ENCODE measurements around the gene PPA2.

Gene PPA2

GRCh38 chr4:105389167-105389566 lies 84.7 kb downstream of the PPA2 start:
- DNase-seq (ENCODE audit: low spot score): no peak

GRCh38 chr4:105387466-105387865 lies 86.4 kb downstream of the PPA2 start:
- peak; percentile 6 for DNase-seq (ENCODE audit: low spot score)

GRCh38 chr4:105386012-105386411 lies 87.8 kb downstream of the PPA2 start:
- no peak for DNase-seq (ENCODE audit: low spot score)

DNA sequence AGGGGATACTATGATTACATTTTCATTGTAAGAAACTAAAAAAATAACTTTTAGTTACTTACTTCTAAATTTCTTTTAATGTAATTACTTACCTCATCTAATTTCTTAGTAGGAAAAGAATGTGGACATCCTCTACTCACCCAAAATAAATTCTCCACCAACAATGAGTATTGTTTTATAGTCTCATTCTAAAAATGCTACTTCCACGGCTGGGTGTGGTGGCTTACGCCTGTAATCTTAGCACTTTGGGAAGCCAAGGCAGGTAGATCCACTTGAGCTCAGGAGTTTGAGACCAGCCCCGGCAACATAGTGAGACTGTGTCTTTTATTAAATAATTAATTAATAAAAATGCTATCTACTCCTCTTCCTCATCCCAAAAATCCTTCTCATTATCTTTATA lies 99.8 kb downstream of the PPA2 start:
- DNase-seq (ENCODE audit: low spot score): no peak

DNA sequence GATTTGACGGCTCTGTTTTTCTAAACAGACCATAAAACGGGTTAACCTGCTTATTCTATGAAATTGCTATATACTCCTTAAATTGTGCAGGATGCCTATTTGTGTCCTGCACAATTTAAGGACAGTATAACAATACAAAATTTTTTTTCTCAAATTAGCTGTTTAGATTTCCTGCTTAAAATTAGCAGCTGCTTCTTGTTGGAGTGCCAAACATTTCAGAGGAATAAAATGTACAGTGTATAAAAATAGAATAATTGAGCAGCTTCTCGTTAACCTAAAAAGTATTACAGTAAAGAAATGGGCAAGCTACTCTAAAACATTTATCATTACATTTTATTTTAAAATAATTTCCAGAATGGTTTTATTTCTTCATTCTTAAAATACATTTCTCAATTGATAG lies 100.5 kb downstream of the PPA2 start:
- no peak for DNase-seq (ENCODE audit: low spot score)

DNA sequence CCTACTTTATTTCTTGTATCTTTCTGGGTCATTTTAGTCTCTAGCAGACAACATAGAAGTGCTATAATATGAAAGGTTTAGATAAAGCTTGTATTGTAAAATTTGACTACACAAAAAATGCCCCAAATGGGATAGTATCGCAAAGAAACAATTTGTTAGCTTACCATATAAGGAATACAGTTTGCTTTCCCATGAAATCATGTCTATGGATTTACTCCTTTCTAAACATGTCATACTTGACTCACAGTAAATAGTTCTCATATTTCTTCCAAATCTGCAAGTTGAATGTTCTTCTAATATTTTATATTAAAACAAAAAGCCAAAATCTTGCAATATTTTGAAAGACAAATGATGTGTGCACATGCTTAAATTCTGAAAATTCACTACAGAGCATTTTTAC lies 103.9 kb downstream of the PPA2 start:
- no peak for DNase-seq (ENCODE audit: low spot score)

DNA sequence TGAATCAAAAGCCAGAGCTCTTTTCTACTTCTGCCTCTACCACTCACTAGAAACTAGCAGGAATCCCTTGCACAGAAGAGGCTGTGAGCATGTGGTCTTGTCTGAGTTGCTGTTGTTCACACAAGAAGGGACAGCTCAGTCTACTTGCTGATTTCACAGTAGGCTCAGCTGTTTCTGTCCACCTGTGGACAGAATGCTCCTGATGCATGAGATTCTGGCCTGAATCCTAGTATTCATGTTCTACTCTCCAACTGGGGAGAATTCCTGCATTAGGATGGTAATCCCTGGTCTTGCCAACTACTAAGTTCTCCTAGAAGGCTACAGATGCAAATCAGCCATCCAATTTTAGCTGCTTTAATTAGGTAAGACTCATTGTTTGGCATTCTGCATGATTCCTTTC lies 112.8 kb downstream of the PPA2 start:
- no peak for DNase-seq (ENCODE audit: low spot score)

DNA sequence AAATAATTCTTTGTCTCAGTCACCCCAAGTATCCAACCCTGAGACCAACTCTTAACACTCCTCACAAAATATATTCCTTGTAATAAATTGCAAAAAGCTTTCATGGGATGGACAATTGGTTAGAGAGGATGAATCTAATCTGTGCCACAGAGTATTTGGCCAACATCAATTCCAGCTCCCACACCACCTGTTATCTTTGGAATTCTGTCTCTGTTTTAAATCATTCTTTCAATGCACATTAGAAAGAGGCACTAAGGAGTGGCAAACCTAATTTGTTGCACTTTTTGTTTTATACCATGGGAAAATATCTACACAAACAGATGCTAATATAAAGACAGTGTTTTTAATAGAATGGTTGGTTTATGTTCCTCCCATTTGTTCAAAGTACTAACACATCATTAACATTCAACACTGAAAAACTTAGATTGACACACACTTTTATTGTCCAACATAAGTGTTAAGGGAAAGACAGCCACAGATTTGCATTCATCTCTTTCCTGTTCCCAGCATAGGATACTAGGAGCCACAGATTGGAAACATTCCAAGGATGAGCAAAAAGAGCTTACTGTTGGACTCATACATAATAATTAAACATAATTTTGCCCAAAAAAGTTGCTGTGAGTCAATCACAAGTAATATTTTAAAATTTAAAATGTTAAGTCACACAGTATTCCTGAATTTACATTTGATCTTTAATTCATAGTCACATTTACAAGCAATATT lies 116.4 kb downstream of the PPA2 start:
- no peak for DNase-seq (ENCODE audit: low spot score)

- no peak for DNase-seq (ENCODE audit: low spot score)
These were observed 117.7 kb downstream of the PPA2 start for GRCh38 chr4:105356194-105356593.

DNA sequence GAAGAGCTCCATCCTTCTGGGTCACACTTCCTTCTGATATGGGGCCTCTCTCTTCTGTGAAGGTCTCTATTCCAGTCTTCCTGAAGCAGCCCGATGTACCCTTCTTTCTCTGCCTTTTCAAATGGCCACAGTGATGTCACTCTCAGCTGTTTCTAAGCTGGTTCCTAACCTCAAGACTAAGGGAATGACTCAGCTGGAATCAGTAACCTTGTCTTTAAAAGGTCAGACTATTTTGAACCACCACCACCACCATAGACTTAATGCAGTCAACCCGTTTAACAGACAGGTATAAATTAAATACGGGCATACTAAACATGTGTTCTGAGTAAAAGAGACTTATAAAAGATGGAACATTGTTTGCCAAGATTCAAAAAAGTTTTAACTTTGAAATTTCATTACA lies 121.0 kb downstream of the PPA2 start:
- DNase-seq (ENCODE audit: low spot score): no peak

GRCh38 chr4:105351861-105352260 lies 122.0 kb downstream of the PPA2 start:
- no peak for DNase-seq (ENCODE audit: low spot score)

DNA sequence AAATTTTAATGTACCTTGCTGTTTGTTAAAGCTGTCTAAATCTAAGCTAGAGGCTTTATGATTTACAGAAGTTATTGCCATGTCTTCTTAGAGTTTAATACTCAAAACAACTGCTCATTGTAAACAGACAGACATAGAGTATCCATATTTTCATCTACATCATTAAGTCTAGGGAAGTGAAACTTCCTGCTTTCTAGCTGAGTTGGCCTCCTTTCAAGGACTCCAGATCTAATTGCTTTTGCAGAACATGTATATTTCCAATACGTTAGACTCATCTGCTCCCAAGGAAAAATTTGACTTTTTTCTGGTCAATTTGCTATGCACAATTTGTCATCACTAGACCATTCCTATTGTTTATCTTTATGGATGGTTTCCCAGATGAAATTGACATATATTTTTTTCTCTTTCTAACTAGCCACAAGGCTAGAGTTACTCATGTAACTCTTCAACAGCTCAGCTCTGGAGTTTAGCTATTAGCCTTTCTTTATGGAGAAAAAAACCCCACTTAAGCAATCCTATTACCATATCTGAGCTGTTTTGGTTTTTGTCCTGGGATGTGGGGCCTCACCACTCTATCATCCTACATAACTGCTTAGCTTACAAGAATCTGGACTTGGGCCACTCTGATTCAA lies 122.9 kb downstream of the PPA2 start:
- DNase-seq (ENCODE audit: low spot score): no peak

DNA sequence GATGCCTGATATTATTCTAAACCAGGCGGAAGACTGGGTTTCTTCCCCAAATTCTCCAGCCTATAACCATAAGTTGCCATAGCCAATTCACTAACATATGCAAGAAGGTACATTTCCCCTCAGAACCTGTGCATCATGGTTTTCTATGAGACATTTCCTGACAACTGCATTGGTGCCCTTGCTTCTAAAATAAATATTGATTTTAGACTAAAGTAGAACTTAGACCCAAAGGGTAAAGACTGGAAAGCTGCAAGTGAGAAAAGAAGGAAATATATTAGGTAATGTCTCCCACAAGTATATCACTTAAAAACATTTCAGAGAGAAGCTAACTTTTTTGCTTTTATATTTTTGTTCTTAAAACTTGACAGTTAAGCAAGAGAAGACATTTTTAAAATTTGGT lies 125.1 kb downstream of the PPA2 start:
- DNase-seq (ENCODE audit: low spot score): no peak

DNA sequence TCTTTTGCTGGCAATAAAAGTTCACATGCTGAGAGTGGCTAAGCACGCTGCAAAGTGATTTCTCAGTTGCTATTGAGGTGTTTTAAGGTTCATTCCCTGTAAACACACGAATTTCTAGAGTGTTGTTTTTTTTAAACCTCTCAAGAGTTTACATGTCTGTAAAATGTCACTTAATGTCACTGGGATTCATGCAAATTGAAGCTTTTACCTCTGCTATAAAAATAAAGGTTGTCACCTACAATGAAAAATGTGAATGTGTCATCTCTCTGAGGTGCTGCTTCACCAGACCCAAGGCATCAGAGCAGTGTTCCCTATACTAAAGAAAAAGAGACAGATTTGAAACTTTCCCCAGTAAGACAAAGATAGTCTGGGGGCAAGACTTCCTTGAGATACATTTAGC lies 127.0 kb downstream of the PPA2 start:
- no peak for DNase-seq (ENCODE audit: low spot score)

DNA sequence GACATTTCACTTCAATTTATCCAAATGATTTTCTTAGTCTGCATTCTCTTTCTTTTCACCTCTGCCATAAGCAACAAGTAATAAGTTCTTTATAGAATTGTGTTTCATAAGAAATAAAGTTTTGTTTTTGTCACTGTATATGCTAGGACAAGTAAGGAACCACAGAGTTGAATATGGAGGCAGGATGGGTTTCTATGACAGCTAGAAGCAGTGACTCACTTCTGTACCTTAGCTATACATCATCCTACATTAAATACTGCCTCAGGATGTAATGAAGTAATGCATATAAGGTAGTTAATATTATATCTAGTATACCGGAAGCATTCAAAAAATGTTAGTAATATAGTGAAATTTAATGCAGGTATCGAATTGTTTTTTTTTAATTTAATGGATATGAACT lies 128.0 kb downstream of the PPA2 start:
- no peak for DNase-seq (ENCODE audit: low spot score)

DNA sequence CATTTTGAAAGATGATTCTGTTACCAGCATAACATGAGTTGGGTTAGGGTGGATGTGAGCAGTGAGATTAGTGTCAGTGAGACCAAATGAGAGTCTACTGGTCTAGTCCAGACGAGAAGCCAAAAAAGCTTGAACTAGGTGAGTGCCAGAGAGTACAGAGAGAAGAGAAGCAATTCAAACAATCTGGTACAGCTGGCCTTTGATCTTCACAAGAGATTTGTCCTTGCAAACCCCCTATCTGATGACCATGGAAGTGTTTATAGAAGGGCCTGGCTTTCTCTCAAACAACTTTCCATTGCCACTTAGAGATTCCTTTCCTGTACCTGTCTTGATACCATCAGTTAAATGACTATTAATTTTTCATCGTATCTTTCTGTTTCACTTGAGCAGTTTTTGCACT lies 128.5 kb downstream of the PPA2 start:
- DNase-seq (ENCODE audit: low spot score): no peak

DNA sequence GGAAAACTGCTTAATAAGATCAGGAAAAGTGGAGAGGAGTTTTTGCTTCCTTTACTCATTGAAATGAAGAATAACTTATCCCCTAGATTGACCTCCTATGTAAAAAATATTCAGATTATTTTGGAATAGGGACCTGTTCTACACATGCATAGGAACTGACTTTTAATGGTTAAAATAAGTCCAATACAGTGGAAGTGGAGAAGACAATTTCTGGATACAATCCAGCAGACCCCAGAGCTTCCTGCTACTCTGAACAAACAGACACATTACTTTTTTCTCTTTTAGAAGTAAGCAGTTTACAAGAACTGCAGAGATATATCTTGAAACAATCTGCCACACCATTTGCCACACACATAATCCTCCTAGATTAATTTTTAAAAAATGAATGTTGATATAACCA lies 129.7 kb downstream of the PPA2 start:
- no peak for DNase-seq (ENCODE audit: low spot score)

DNA sequence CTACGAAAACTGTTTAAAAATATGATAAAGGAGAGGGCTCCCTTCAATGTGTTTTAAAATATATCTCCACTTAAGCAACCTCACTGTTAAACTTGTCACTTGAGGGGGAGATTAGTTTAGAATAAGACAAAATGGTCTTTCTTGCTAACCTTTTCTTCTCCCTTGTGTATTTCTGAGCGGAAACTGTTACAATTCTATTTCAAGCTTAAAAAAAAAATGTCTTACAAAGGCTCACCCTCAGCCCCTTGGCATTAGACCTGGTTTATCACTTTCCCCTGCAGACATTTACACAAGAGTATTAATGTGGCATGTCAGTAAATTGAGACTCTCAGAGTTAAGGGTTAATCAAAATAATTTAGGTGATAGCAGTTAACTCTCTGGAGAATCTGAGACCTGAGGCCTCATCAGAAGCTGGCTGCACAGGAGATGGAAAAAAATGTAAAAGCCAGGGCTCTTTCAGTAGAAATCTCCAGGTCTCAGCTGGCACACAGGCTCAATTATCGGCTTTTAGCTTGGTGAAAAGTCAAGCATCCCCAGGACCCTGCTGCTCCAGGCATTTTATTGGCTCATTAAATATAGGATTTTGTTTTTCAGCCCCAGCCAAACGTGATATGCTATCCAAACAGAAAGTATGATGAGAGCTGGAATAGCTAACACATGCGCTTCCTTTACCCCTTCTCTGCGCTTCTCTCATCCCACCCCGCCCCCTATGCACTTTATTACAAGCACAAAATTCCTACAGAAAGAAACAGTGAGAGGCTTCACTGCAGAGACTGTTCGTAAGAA lies 130.5 kb downstream of the PPA2 start:
- no peak for DNase-seq (ENCODE audit: low spot score)

GRCh38 chr4:105329081-105329480 lies 144.8 kb downstream of the PPA2 start:
- DNase-seq (ENCODE audit: low spot score): no peak

DNA sequence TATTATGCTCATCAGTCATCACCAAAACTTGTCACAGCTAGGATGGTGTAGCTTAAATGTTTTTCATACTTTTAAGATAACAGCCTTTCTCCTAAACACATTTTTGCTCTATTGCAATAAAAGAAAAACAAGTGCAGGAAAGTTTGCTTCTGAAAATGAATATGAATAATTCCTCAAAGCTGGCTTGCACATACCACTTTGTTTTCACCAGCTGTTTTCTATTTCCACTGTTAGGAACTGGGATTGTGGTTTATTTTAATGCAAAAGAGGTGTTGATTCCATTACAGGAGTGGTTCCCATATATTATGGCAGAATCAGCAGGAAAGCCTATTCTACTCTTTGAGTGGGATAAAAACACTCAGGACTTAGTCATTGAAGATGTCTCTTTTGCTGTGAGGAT lies 145.9 kb downstream of the PPA2 start:
- no peak for DNase-seq (ENCODE audit: low spot score)

GRCh38 chr4:105327222-105327621 lies 146.6 kb downstream of the PPA2 start:
- no peak for DNase-seq (ENCODE audit: low spot score)

Measured in AG20443 (cell line).